Breast epithelium (tissue), 4 donors: Measurements from ENCODE around the gene ESRRA. TPM values are rescaled to one million over a fixed set of nuclear protein-coding genes. Genes with fewer than 3 reads are reported as not detected.

Experiments
- DNase-seq, 2 donors: peaks; one replicate each; pipeline ENCODE4 v3.0.0-alpha.2; 2019; ENCODE audit warnings: low spot score in 2 of 2
- H3K27ac ChIP-seq, 2 donors: fragments of 200-600 bp; sonication (generic) in 1 of 2; one replicate each; pipeline ENCODE4 v1.5.1; 2016 to 2019; ENCODE audit warnings: mild to moderate bottlenecking in 1 of 2
- H3K27me3 ChIP-seq, 2 donors: fragments of 200-600 bp; sonication (generic) in 1 of 2; one replicate each; pipeline versions ENCODE4 v1.5.1 to v1.6.0; 2017 to 2019; ENCODE audit warnings: control low read depth in 1 of 2, mild to moderate bottlenecking in 1 of 2
- H3K36me3 ChIP-seq: fragments of 200-600 bp; one replicate; pipeline ENCODE4 v1.5.1; 2019
- H3K4me1 ChIP-seq, 2 donors: fragments of 200-600 bp; sonication (generic); one replicate each; pipeline ENCODE4 v1.5.1; 2016 to 2019; ENCODE audit warnings: control low read depth in 1 of 2
- H3K4me3 ChIP-seq, 3 donors: fragments of 200-600 bp; sonication (generic); 1 replicate in 2 of 3; 2 replicates in 1 of 3; pipeline ENCODE4 v1.5.1; 2016 to 2019; ENCODE audit warnings: mild to moderate bottlenecking in 3 of 3, moderate library complexity in 2 of 3
- H3K9me3 ChIP-seq, 2 donors: fragments of 200-600 bp; sonication (generic) in 1 of 2; one replicate each; pipeline ENCODE4 v1.5.1; 2016 to 2019; ENCODE audit warnings: control low read depth in 1 of 2
- POLR2A ChIP-seq: fragments of 450-650 bp; IDR thresholded peaks from one replicate; pipeline ENCODE4 v1.6.1; 2016; ENCODE audit warnings: antibody characterized with exemption, mild to moderate bottlenecking, moderate library complexity
- POLR2AphosphoS5 ChIP-seq, 3 donors: sonication (generic); formaldehyde crosslinking; IDR thresholded peaks; one replicate each; pipeline ENCODE4 v1.6.1; 2017; ENCODE audit warnings: antibody characterized with exemption in 3 of 3
- intact Hi-C: fragments of 100-400 bp; cut with DNase I; formaldehyde crosslinking; loops from one replicate; pipeline ENCODE4 v1.15.1; 2023; ENCODE audit warnings: low total_unique reads
- total RNA-seq, 3 donors: library from RNA; depleted of rRNA; stranded (reverse); fragments of >200 nt; gene quantifications; one replicate each; pipeline ENCODE4 v1.1.0, GENCODE V29; 2016
- TF ChIP-seq, protein P1 (sequence below), 3 donors: fragments of 450-650 bp; IDR thresholded peaks; one replicate each; pipeline ENCODE4 v1.5.1; 2016 to 2017; ENCODE audit warnings: antibody characterized with exemption in 3 of 3, mild to moderate bottlenecking in 3 of 3, moderate library complexity in 3 of 3

ESRRA gene
- total RNA-seq, 3 donors from 2014 or later: 38.2 to 43.9 (median 39.5) TPM

DNA sequence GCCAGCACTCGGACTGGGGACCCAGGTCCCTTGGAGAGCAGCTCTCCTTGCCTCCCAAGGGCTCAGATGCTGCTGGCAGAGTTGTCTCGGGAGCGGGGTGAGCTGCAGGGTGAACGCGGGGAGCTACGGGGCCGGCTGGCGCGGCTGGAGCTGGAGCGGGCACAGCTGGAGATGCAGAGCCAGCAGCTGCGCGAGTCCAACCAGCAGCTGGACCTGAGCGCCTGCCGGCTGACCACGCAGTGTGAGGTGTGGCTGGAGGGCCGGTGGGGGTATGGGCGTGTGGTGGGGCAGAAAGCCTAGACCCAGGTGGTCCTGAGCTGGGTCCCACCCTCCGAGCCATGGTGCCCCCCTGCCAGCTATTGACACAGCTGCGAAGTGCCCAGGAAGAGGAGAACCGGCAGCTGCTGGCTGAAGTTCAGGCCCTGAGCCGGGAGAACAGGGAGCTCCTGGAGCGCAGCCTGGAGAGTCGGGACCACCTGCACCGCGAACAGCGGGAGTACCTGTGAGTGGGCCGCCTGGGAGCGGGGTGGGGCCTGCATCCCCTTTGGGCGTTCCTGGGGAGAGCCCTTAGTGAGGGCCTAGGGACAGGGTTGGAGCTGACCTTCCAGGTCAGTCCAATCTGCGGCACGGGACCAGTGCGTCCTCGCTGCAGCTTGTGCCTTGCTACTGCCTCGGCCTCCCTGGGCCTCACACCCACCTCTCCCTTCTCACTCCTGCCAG lies 47.8 kb downstream of the ESRRA start:
- Histone ChIP-seq H3K27ac (no peak overlapping the region), H3K36me3 (no peaks in the 10 kb centered on the region), H3K4me3 (no peak overlapping the region), H3K9me3 (no peaks in the 10 kb centered on the region), H3K4me1 (peaks cover 0 to 4% of the 10 kb centered on the region in 2 donors), H3K27me3 (no peaks in the 10 kb centered on the region)
- intact Hi-C loops: no loop called here
- TF ChIP-seq POLR2AphosphoS5 (IDR thresholded peaks at IDR 0.05) (no peak), POLR2A (no peak)
- TF ChIP-seq, protein P1, sequence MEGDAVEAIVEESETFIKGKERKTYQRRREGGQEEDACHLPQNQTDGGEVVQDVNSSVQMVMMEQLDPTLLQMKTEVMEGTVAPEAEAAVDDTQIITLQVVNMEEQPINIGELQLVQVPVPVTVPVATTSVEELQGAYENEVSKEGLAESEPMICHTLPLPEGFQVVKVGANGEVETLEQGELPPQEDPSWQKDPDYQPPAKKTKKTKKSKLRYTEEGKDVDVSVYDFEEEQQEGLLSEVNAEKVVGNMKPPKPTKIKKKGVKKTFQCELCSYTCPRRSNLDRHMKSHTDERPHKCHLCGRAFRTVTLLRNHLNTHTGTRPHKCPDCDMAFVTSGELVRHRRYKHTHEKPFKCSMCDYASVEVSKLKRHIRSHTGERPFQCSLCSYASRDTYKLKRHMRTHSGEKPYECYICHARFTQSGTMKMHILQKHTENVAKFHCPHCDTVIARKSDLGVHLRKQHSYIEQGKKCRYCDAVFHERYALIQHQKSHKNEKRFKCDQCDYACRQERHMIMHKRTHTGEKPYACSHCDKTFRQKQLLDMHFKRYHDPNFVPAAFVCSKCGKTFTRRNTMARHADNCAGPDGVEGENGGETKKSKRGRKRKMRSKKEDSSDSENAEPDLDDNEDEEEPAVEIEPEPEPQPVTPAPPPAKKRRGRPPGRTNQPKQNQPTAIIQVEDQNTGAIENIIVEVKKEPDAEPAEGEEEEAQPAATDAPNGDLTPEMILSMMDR (IDR thresholded peaks at IDR 0.05): no peak
- no peak for DNase-seq

DNA sequence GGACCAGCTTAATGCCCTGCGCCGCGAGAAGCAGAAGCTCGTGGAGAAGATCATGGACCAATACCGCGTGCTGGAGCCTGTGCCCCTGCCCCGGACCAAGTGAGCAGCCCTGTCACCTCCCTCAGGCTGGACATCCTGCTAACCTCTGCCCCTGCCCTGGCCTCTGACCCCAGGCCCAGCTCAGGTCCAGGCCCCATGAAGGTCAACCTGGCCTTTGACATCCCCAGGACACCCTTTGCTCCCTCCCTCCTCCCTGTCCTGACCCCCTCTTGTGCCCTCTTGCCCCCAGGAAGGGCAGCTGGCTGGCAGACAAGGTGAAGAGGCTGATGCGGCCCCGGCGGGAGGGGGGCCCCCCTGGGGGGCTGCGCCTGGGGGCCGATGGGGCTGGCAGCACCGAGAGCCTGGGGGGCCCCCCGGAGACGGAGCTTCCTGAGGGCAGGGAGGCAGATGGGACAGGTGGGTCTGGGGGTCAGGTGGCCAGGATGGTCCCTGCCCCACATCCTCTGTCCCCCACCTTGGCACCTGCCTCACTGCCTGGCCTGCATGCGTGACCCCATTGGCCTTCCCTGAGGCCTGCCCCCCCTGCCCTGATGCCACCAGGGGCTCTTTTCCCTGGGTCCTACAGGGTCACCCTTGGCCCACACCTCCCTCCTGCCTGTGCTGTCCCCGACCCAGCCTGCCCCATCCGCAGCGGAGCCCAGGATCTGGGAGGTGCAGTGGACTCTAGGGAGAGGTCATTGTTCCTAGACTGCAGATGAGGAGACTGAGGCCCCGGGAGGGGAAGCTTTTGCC lies 48.6 kb downstream of the ESRRA start:
- DNase-seq: no peak
- no peaks in the 10 kb centered on the region for H3K9me3 ChIP-seq
- no peaks in the 10 kb centered on the region for H3K36me3 ChIP-seq
- no peak overlapping the region for H3K27ac ChIP-seq
- no peaks in the 10 kb centered on the region for H3K27me3 ChIP-seq
- H3K4me3 ChIP-seq: no peak overlapping the region
- no peak for TF ChIP-seq POLR2AphosphoS5 (IDR thresholded peaks at IDR 0.05)
- TF ChIP-seq POLR2A: no peak
- TF ChIP-seq, protein P1 (IDR thresholded peaks at IDR 0.05): no peak
- intact Hi-C loops: no loop called here
- H3K4me1 ChIP-seq: peaks cover 4 to 9% of the 10 kb centered on the region in 2 donors

DNA sequence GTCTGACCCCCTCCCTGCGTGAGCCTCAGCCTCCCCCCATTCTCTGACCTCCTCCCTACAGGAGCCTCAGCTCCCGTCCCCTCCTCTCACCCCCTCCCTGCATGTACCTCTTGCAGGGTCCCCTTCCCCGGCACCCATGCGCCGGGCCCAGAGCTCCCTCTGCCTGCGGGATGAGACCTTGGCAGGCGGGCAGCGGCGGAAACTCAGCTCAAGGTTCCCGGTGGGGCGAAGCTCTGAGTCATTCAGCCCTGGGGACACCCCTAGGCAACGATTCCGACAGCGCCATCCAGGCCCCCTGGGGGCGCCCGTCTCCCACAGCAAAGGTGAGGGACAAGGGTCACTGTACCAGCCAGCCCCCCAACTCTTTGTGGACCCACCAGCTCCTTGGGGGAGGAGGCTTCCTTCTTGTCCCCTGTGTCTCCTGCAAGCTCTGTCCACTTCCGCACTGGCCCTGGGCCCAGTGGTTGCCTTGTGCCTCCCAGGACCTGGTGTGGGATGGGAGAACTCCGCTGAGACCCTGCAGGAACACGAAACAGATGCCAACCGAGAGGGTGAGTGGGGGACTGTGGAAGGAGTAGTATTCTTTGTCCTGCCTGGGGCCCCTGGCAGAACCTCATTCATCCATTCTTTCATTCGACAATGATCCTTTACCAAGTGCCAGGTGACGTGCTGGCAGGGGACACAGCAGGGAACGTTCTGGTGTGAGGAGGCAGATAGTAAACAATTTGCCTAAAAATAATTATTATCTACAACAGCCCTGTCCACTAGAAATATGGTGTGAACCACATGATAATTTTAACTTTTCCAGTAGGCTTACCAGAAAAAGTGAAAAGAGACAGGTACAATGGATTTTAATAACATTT lies 50.0 kb downstream of the ESRRA start:
- no peaks in the 10 kb centered on the region for H3K27me3 ChIP-seq
- H3K4me1 ChIP-seq: peaks cover 4 to 9% of the 10 kb centered on the region in 2 donors
- H3K4me3 ChIP-seq: peak overlapping the region; percentile 8 to 56 (median 42)
- intact Hi-C loops: no loop called here
- no peaks in the 10 kb centered on the region for H3K9me3 ChIP-seq
- TF ChIP-seq POLR2A: no peak
- peak in 1 of 3 donors; percentile 42 for TF ChIP-seq POLR2AphosphoS5 (IDR thresholded peaks at IDR 0.05)
- TF ChIP-seq, protein P1 (IDR thresholded peaks at IDR 0.05): peak in 2 of 3 donors; percentile 46 to 62
- H3K27ac ChIP-seq: peak overlapping the region; percentile 68 to 73
- DNase-seq: peak; percentile 50 to 71
- H3K36me3 ChIP-seq: no peaks in the 10 kb centered on the region

DNA sequence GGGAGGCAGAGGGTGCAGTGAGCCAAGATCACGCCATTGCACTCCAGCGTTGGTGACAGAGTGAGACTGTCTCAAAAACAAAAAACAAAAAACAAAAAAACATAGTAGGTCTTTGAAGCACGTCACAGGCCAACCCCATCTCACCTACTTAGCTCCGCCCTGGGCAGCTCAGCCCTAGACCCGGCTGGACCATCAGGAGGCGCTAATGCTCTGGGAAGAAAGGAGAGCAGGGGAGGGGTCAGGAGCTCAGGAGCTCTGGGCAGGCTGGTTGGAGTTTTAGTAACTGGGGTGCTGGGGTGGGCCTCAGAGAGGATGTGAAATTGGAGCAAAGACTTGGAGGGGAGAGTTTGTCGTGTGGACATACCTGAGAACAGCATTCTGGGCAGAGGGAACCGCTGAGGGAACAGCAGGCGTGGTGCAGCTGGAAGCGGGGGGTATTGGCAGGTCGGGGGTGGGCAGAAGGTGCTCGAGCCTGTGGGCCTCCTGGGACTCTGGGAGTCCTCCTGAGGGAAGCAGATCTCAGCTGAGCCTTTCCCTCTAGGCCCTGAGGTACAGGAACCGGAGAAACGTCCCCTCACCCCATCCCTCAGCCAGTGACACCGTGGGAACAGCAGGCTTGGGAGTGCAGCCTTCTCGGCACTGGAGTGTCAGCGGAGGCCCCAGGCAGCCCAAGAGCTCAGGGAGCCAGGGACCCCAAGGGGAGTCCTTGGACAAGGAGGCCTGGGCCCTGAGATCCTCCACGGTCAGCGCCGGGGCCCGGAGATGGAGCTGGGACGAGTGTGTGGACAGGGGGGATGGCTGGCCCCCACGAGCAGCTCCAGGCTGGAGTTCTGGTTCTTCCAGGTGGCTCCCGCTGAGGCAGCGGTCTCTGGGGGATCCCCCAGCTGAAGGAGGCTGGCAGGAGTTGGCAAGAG lies 51.4 kb downstream of the ESRRA start:
- H3K9me3 ChIP-seq: no peaks in the 10 kb centered on the region
- no peak for TF ChIP-seq POLR2AphosphoS5 (IDR thresholded peaks at IDR 0.05)
- TF ChIP-seq POLR2A: no peak
- TF ChIP-seq, protein P1 (IDR thresholded peaks at IDR 0.05): no peak
- H3K27me3 ChIP-seq: no peaks in the 10 kb centered on the region
- H3K4me3 ChIP-seq: no peak overlapping the region
- no peak for DNase-seq
- H3K4me1 ChIP-seq: peaks cover 4 to 9% of the 10 kb centered on the region in 2 donors
- H3K27ac ChIP-seq: no peak overlapping the region
- intact Hi-C loops: no loop called here
- H3K36me3 ChIP-seq: no peaks in the 10 kb centered on the region
